IMR-90 (cell line): ENCODE data around the gene PCED1B. TPM values are rescaled to one million over a fixed set of nuclear protein-coding genes. Genes with fewer than 3 reads are reported as not detected.
"Not testable (repeated sequence)": the region's sequence is repeated elsewhere in the genome, so short reads cannot be mapped to it uniquely, and the experiment has no call there.

Source experiments
- ATAC-seq: fragments of 200-7000 bp; cut with Tn5 transposase; 2 replicates; pipeline ENCODE4 v1.9.1; 2020; ENCODE audit warnings: low read depth, mild to moderate bottlenecking, moderate library complexity
- BruUV-seq: library from RNA; stranded (reverse); fragments of 400-500 nt; replicated peaks from 2 replicates; lab custom pipeline; 2021; lab: Mats Ljungman, UMichigan
- CTCF ChIA-PET: fragments of 300-600 bp; formaldehyde crosslinking; extraction: SDS; loops from one replicate; lab custom pipeline; 2021; ENCODE audit warnings: antibody characterized with exemption; lab: Yijun Ruan, JAX
- POLR2A ChIA-PET: fragments of 300-600 bp; sonication (Branson Sonifier 250); formaldehyde crosslinking; loops from one replicate; lab custom pipeline; 2022; ENCODE audit warnings: antibody characterized with exemption; ENCODE audit not compliant: unreplicated experiment; lab: Charles Lee
- DNase-seq: peaks from one replicate; pipeline ENCODE4 v3.0.0; 2013
- H2AFZ ChIP-seq: replicated peaks from 2 replicates; pipeline ENCODE3; 2013; ENCODE audit warnings: low read length, mild to moderate bottlenecking; ENCODE audit not compliant: poor library complexity
- H2AK5ac ChIP-seq: 2 replicates; pipeline ENCODE4 v1.6.1; 2013; ENCODE audit warnings: low read depth, low read length, inconsistent platforms
- H2AK9ac ChIP-seq: replicated peaks from 2 replicates; pipeline ENCODE3; 2013; ENCODE audit warnings: mild to moderate bottlenecking, low read depth, low read length, moderate library complexity; ENCODE audit not compliant: poor library complexity
- H2BK120ac ChIP-seq: 2 replicates; pipeline ENCODE4 v1.6.1; 2013; ENCODE audit warnings: low read depth, low read length, inconsistent platforms
- H2BK15ac ChIP-seq: 3 replicates; pipeline ENCODE4 v1.6.1; 2013; ENCODE audit warnings: low read depth, low read length, inconsistent platforms
- H2BK20ac ChIP-seq: 2 replicates; pipeline ENCODE4 v1.6.1; 2013; ENCODE audit warnings: low read depth, mild to moderate bottlenecking, inconsistent platforms, low read length, moderate library complexity
- H2BK5ac ChIP-seq: 2 replicates; pipeline ENCODE4 v1.6.1; 2013; ENCODE audit warnings: mild to moderate bottlenecking, low read depth, low read length, inconsistent platforms; ENCODE audit not compliant: poor library complexity, severe bottlenecking
- H3K14ac ChIP-seq: replicated peaks from 2 replicates; pipeline ENCODE4 v1.6.1; 2013; ENCODE audit warnings: low read depth, low read length, inconsistent platforms
- H3K18ac ChIP-seq: 2 replicates; pipeline ENCODE4 v1.6.1; 2013; ENCODE audit warnings: low read depth, low read length, control low read depth
- H3K23ac ChIP-seq: 2 replicates; pipeline ENCODE4 v1.6.1; 2013; ENCODE audit warnings: low read depth, low read length, inconsistent platforms
- H3K27ac ChIP-seq: 2 replicates; pipeline ENCODE4 v1.5.1; 2013; ENCODE audit warnings: mild to moderate bottlenecking, control low read depth, low read length; ENCODE audit not compliant: insufficient read depth
- H3K27me3 ChIP-seq: 2 replicates; pipeline ENCODE4 v1.6.1; 2013; ENCODE audit warnings: low read length; ENCODE audit not compliant: control insufficient read depth, insufficient read depth
- H3K36me3 ChIP-seq: 2 replicates; pipeline ENCODE4 v1.6.1; 2013; ENCODE audit warnings: low read length, mixed read lengths; ENCODE audit not compliant: control insufficient read depth, insufficient read depth
- H3K4ac ChIP-seq: 2 replicates; pipeline ENCODE4 v1.6.1; 2013; ENCODE audit warnings: low read depth, low read length, inconsistent platforms
- H3K4me1 ChIP-seq: 2 replicates; pipeline ENCODE4 v1.6.1; 2013; ENCODE audit warnings: low read length, mixed read lengths; ENCODE audit not compliant: control insufficient read depth, insufficient read depth
- H3K4me2 ChIP-seq: 2 replicates; pipeline ENCODE4 v1.6.1; 2013; ENCODE audit warnings: low read depth, mild to moderate bottlenecking, control low read depth, low read length, moderate library complexity
- H3K4me3 ChIP-seq: 2 replicates; pipeline ENCODE4 v1.5.1; 2013; ENCODE audit warnings: low read depth, mild to moderate bottlenecking, control low read depth, low read length, moderate library complexity; ENCODE audit not compliant: insufficient read depth
- H3K56ac ChIP-seq: 2 replicates; pipeline ENCODE4 v1.6.1; 2013; ENCODE audit warnings: low read length, inconsistent platforms; ENCODE audit not compliant: insufficient read depth; ENCODE audit errors: extremely low read depth
- H3K79me1 ChIP-seq, 2 experiments: 2 replicates each; pipeline ENCODE4 v1.6.1; 2013; ENCODE audit warnings: low read length in 2 of 2, inconsistent platforms in 1 of 2, low read depth in 1 of 2
- H3K9ac ChIP-seq: 2 replicates; pipeline ENCODE4 v1.6.1; 2013; ENCODE audit warnings: low read depth, low read length, control low read depth
- H3K9me1 ChIP-seq: 2 replicates; pipeline ENCODE4 v1.6.1; 2013; ENCODE audit warnings: low read length, inconsistent platforms; ENCODE audit not compliant: insufficient read depth
- H3K9me3 ChIP-seq: 2 replicates; pipeline ENCODE4 v1.6.1; 2013; ENCODE audit warnings: low read length; ENCODE audit not compliant: control insufficient read depth, insufficient read depth
- H4K20me1 ChIP-seq: 2 replicates; pipeline ENCODE4 v1.6.1; 2013; ENCODE audit warnings: low read length, inconsistent platforms; ENCODE audit not compliant: insufficient read depth
- H4K5ac ChIP-seq: 2 replicates; pipeline ENCODE4 v1.6.1; 2013; ENCODE audit warnings: mild to moderate bottlenecking, low read depth, low read length, control low read depth
- H4K8ac ChIP-seq, 2 experiments: 2 replicates each; pipeline ENCODE4 v1.6.1; 2013; ENCODE audit warnings: low read depth in 2 of 2, low read length in 2 of 2, control low read depth in 1 of 2, inconsistent platforms in 1 of 2
- H4K91ac ChIP-seq: 2 replicates; pipeline ENCODE4 v1.6.1; 2013; ENCODE audit warnings: low read depth, low read length, inconsistent platforms; ENCODE audit not compliant: insufficient read depth
- WGBS, 2 experiments: methylation state at CpG; one replicate each; pipeline versions ENCODE4 v1.1.5 to v1.1.7; 2013; ENCODE audit warnings: missing lambda C conversion rate in 2 of 2; ENCODE audit not compliant: insufficient read length in 1 of 2; ENCODE audit errors: extremely low coverage in 2 of 2; 5-methylcytosine and 5-hydroxymethylcytosine counted together
- dilution Hi-C: fragments of 300-500 bp; cut with HindIII; formaldehyde crosslinking; loops from one replicate; pipeline ENCODE4 v1.14.3; 2018; ENCODE audit warnings: low sequenced_read_pairs; ENCODE audit not compliant: unreplicated experiment
- in situ Hi-C: fragments of 300-500 bp; cut with MboI; formaldehyde crosslinking; loops from 3 replicates; pipeline ENCODE4 v1.14.3; 2019; ENCODE audit warnings: low sequenced_read_pairs, inconsistent platforms, mixed read lengths
- intact Hi-C: fragments of 100-400 bp; cut with micrococcal nuclease; formaldehyde crosslinking; loops from 2 replicates; pipeline ENCODE4 v1.10.0; 2022
- polyA plus RNA-seq, 3 experiments: library from polyadenylated mRNA; depleted of rRNA; stranded (reverse); fragments of >200 nt; gene quantifications; 2 replicates each; pipeline ENCODE4 v1.2.3, GENCODE V29; 2012; ENCODE audit warnings: low replicate concordance in 1 of 3
- total RNA-seq: library from RNA; depleted of rRNA; stranded (reverse); fragments of >200 nt; gene quantifications from 2 replicates; pipeline ENCODE4 v1.2.3, GENCODE V29; 2012

PCED1B gene
- total and polyA plus RNA-seq, 2 of the 4 experiments (the other 2 are of a cell fraction) = 0.36 to 2.6 TPM

DNA sequence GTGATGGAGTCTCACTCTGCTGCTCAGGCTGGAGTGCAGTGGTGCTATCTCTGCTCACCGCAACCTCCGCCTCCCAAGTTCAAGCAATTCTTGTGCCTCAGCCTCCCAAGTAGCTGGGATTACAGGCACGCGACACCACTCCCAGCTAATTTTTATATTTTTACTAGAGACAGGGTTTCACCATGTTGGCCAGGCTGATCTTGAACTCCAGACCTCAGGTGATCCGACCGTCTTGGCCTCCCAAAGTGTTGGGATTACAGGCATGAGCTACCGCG is 138.1 kb downstream of the PCED1B start:
- H2AK9ac ChIP-seq, H3K18ac ChIP-seq, H3K27me3 ChIP-seq, H3K9me1 ChIP-seq, H2BK15ac ChIP-seq, H4K8ac ChIP-seq, H3K4ac ChIP-seq, H3K9ac ChIP-seq, DNase-seq, H2AK5ac ChIP-seq, H3K23ac ChIP-seq, H3K4me1 ChIP-seq, H2BK20ac ChIP-seq, H3K36me3 ChIP-seq, POLR2A ChIA-PET, H3K56ac ChIP-seq, H4K91ac ChIP-seq, H3K4me3 ChIP-seq, intact Hi-C loops, H3K4me2 ChIP-seq, H2BK120ac ChIP-seq, H3K27ac ChIP-seq, in situ Hi-C loops, H3K9me3 ChIP-seq, H3K14ac ChIP-seq, H4K20me1 ChIP-seq, H2BK5ac ChIP-seq, H4K5ac ChIP-seq, H2AFZ ChIP-seq, BruUV-seq, ATAC-seq, dilution Hi-C loops, H3K79me1 ChIP-seq: not testable (repeated sequence)
- CTCF ChIA-PET = interaction anchor here (0.6 kb wide), 1 partner anchor 9 kb away, joined by 3 read pairs; no protein-coding TSS in a partner anchor
- no CpG with 5 or more reads among the region's 8 CpGs for WGBS, 2 experiments
